K562 (cell line): ENCODE results near the gene ATP9A. TPM values are rescaled to one million over a fixed set of nuclear protein-coding genes. Genes with fewer than 3 reads are reported as not detected.
A peak's percentile ranks its signal among the peaks of the same experiment; 100 is the strongest.

Experiments used
- ATAC-seq: fragments of 200-7000 bp; cut with Tn5 transposase; 3 replicates; pipeline ENCODE4 v1.9.1; 2020; ENCODE audit warnings: moderate library complexity
- BruUV-seq: library from RNA; stranded (reverse); fragments of 400-500 nt; replicated peaks from 2 replicates; lab custom pipeline; 2021; lab: Mats Ljungman, UMichigan
- CTCF ChIA-PET: fragments of 300-600 bp; formaldehyde crosslinking; extraction: SDS; loops from one replicate; lab custom pipeline; 2021; ENCODE audit warnings: low intra/inter-chr PET ratio; lab: Yijun Ruan, JAX
- POLR2A ChIA-PET: fragments of 300-600, 350-650 bp; sonication (Branson Sonifier 250); formaldehyde crosslinking; extraction: SDS; loops from one replicate; lab custom pipeline; 2021; ENCODE audit warnings: antibody characterized with exemption, inconsistent platforms; lab: Yijun Ruan, JAX
- DNase-seq, 4 experiments: peaks; one replicate each; pipeline versions ENCODE4 v3.0.0 to v3.0.0-alpha.2; 2011 to 2018; ENCODE audit warnings: low spot score in 3 of 4, mixed read lengths in 3 of 4; ENCODE audit errors: extremely low read depth in 1 of 4
- FAIRE-seq: peaks from 2 replicates; lab custom pipeline; 2011; peaks lifted over from hg19 to GRCh38; lab: Jason Lieb, UNC
- H2AFZ ChIP-seq: 2 replicates; pipeline ENCODE4 v1.6.0; 2011; ENCODE audit warnings: low read depth, low read length, control low read depth, inconsistent platforms
- H3K27ac ChIP-seq: fragments of 200-600 bp; 3 replicates; pipeline ENCODE4 v1.8.0; 2011; ENCODE audit warnings: low read depth, mild to moderate bottlenecking, control low read depth, inconsistent platforms, low read length, moderate library complexity, mixed read lengths; ENCODE audit errors: extremely low read depth
- H3K27me3 ChIP-seq, 2 experiments: fragments of 300-600 bp in 1 of 2; 2 replicates in 1 of 2; 3 replicates in 1 of 2; pipeline versions ENCODE4 v1.6.0 to v1.8.0; 2011; ENCODE audit warnings: inconsistent platforms in 2 of 2, low read length in 2 of 2, mild to moderate bottlenecking in 1 of 2, mixed read lengths in 1 of 2, moderate library complexity in 1 of 2; ENCODE audit not compliant: control insufficient read depth in 2 of 2, insufficient read depth in 2 of 2
- H3K36me3 ChIP-seq: fragments of 300-600 bp; 3 replicates; pipeline ENCODE4 v1.8.0; 2011; ENCODE audit warnings: mild to moderate bottlenecking, low read length, inconsistent platforms; ENCODE audit not compliant: control insufficient read depth, insufficient read depth
- H3K4me1 ChIP-seq, 2 experiments: fragments of 200-600 bp in 1 of 2; replicated peaks in 1 of 2; 2 replicates in 1 of 2; 3 replicates in 1 of 2; pipeline versions ENCODE4 v1.5.1 to v1.8.0; 2011; ENCODE audit warnings: inconsistent platforms in 2 of 2, low read length in 2 of 2, mild to moderate bottlenecking in 1 of 2, mixed read lengths in 1 of 2, moderate library complexity in 1 of 2; ENCODE audit not compliant: control insufficient read depth in 2 of 2, insufficient read depth in 2 of 2
- H3K4me2 ChIP-seq: 2 replicates; pipeline ENCODE4 v1.6.1; 2011; ENCODE audit warnings: low read length, control low read depth, inconsistent platforms, mixed read lengths; ENCODE audit not compliant: insufficient read depth
- H3K4me3 ChIP-seq: fragments of 200-600 bp; sonication (generic), shearing (Covaris generic); 2 replicates; pipeline ENCODE4 v1.5.1; 2016; ENCODE audit warnings: control low read depth, inconsistent platforms
- H3K79me2 ChIP-seq: fragments of 200-600 bp; 3 replicates; pipeline ENCODE4 v1.8.0; 2011; ENCODE audit warnings: low read length, inconsistent platforms; ENCODE audit not compliant: control insufficient read depth, insufficient read depth
- H3K9ac ChIP-seq, 2 experiments: 2 replicates each; pipeline versions ENCODE4 v1.6.0 to v1.6.1; 2011; ENCODE audit warnings: low read depth in 2 of 2, low read length in 2 of 2, control low read depth in 1 of 2, inconsistent platforms in 1 of 2, mild to moderate bottlenecking in 1 of 2, mixed read lengths in 1 of 2; ENCODE audit not compliant: insufficient read depth in 1 of 2
- H3K9me1 ChIP-seq: one replicate; pipeline ENCODE4 v1.6.0; 2011; ENCODE audit warnings: inconsistent platforms, mild to moderate bottlenecking, low read length, moderate library complexity; ENCODE audit not compliant: control insufficient read depth, insufficient read depth
- H3K9me3 ChIP-seq: replicated peaks from 2 replicates; pipeline ENCODE4 v1.5.1; 2011; ENCODE audit warnings: low read depth, low read length, inconsistent platforms; ENCODE audit not compliant: control insufficient read depth, insufficient read depth
- H4K20me1 ChIP-seq: replicated peaks from 2 replicates; pipeline ENCODE4 v1.6.1; 2011; ENCODE audit warnings: low read length, inconsistent platforms, mixed read lengths; ENCODE audit not compliant: control insufficient read depth, insufficient read depth
- CAMTA2 ChIP-seq: fragments of 250-450 bp; sonication (Bioruptor Pico); conservative IDR thresholded peaks from 2 replicates; pipeline ENCODE4 v1.5.1; 2022
- CC2D1A ChIP-seq: fragments of 450-650 bp; IDR thresholded peaks from 2 replicates; pipeline ENCODE4 v1.6.1; 2017; ENCODE audit warnings: mild to moderate bottlenecking
- DLX4 ChIP-seq: fragments of 250-450 bp; sonication (Bioruptor Pico); IDR thresholded peaks from 2 replicates; pipeline ENCODE4 v1.6.1; 2021; ENCODE audit warnings: mild to moderate bottlenecking
- FOSL1 ChIP-seq: fragments of 200-800 bp; sonication (Bioruptor generic); conservative IDR thresholded peaks from 2 replicates; pipeline ENCODE4 v1.6.1; 2016; ENCODE audit warnings: missing genetic modification characterization, missing compliant biosample characterization
- FOXA1 ChIP-seq: fragments of 450-650 bp; IDR thresholded peaks from 2 replicates; pipeline ENCODE4 v1.6.1; 2016; ENCODE audit warnings: mild to moderate bottlenecking, borderline replicate concordance
- FOXP1 ChIP-seq: sonication (generic); formaldehyde crosslinking; IDR thresholded peaks from 2 replicates; pipeline ENCODE4 v1.8.0; 2022; ENCODE audit warnings: mild to moderate bottlenecking, missing genetic modification reagents
- HMG20A ChIP-seq: fragments of 450-650 bp; formaldehyde crosslinking; conservative IDR thresholded peaks from 2 replicates; pipeline ENCODE4 v1.4.0; 2020; ENCODE audit warnings: mild to moderate bottlenecking, mixed read lengths
- MYBL2 ChIP-seq, 2 experiments: fragments of 450-650 bp in 1 of 2; sonication (generic) in 1 of 2; formaldehyde crosslinking in 1 of 2; IDR thresholded peaks; 2 replicates each; pipeline versions ENCODE4 v1.6.1 to v1.8.1; 2017 to 2022; ENCODE audit warnings: borderline replicate concordance in 1 of 2, inconsistent platforms in 1 of 2, low read depth in 1 of 2, mild to moderate bottlenecking in 1 of 2, missing genetic modification reagents in 1 of 2, moderate library complexity in 1 of 2
- NR2F6 ChIP-seq: fragments of 450-650 bp; formaldehyde crosslinking; IDR thresholded peaks from 2 replicates; pipeline ENCODE4 v1.4.0; 2020; ENCODE audit warnings: mild to moderate bottlenecking
- RAD51 ChIP-seq: fragments of 450-650 bp; IDR thresholded peaks from 2 replicates; pipeline ENCODE4 v1.7.1; 2016; ENCODE audit warnings: low read depth, mild to moderate bottlenecking, borderline replicate concordance
- STAG1 ChIP-seq: sonication (generic); formaldehyde crosslinking; IDR thresholded peaks from 2 replicates; pipeline ENCODE4 v1.5.0; 2020; ENCODE audit warnings: missing genetic modification reagents, borderline replicate concordance
- STAT5B ChIP-seq: fragments of 250-450 bp; sonication (Bioruptor Pico); IDR thresholded peaks from 2 replicates; pipeline ENCODE4 v1.8.0; 2021; ENCODE audit warnings: mild to moderate bottlenecking, inconsistent platforms
- TAF9B ChIP-seq: fragments of 450-650 bp; IDR thresholded peaks from 2 replicates; pipeline ENCODE4 v1.6.1; 2018; ENCODE audit warnings: mild to moderate bottlenecking; ENCODE audit not compliant: partially characterized antibody
- USF1 ChIP-seq: sonication (generic); formaldehyde crosslinking; IDR thresholded peaks from 2 replicates; pipeline ENCODE4 v1.9.0; 2022; ENCODE audit warnings: mild to moderate bottlenecking, missing genetic modification reagents
- USF2 ChIP-seq: sonication (generic); formaldehyde crosslinking; IDR thresholded peaks from 2 replicates; pipeline ENCODE4 v1.5.0; 2020; ENCODE audit warnings: missing genetic modification reagents
- ZNF253 ChIP-seq: fragments of 250-450 bp; sonication (Bioruptor Pico); conservative IDR thresholded peaks from 2 replicates; pipeline ENCODE4 v1.6.1; 2021; ENCODE audit warnings: mild to moderate bottlenecking
- WGBS: fragments of 100-300 bp; shearing (Covaris generic); methylation state at CpG from one replicate; pipeline ENCODE4 v1.1.6; 2016; ENCODE audit warnings: low coverage, mixed read lengths; ENCODE audit not compliant: insufficient coverage; ENCODE audit errors: missing lambda C conversion rate; 5-methylcytosine and 5-hydroxymethylcytosine counted together
- in situ Hi-C: fragments of 300-500 bp; cut with MboI; formaldehyde crosslinking; loops from 4 replicates; pipeline ENCODE4 v1.15.0; 2018; ENCODE audit warnings: inconsistent platforms, mixed read lengths
- intact Hi-C: fragments of 100-400 bp; cut with micrococcal nuclease; formaldehyde crosslinking; loops from 2 replicates; pipeline ENCODE4 v1.14.2; 2022
- polyA plus RNA-seq, 8 experiments: library from polyadenylated mRNA; depleted of rRNA in 4 of 8; stranded (reverse) in 5 of 8; unstranded in 3 of 8; fragments of >200 nt; fragmentation: Nextera tagmentation in 2 of 8; fragmentation: Illumina TruSeq in 1 of 8; extraction: Ambion mirVana in 2 of 8; extraction: Trizol in 1 of 8; gene quantifications; 2 replicates each; pipeline versions ENCODE4 v1.2.1 to v1.2.3, GENCODE V29; 2011 to 2014; ENCODE audit warnings: inconsistent platforms in 1 of 8, missing spikeins in 1 of 8
- total RNA-seq, 7 experiments: library from RNA; depleted of rRNA in 6 of 7; stranded (reverse); fragments of >200 nt in 6 of 7; fragmentation: Illumina TruSeq in 2 of 7; extraction: Trizol in 2 of 7; gene quantifications; 2 replicates each; pipeline versions ENCODE4 v1.2.1 to v1.2.3, GENCODE V29; 2011 to 2021; ENCODE audit warnings: low replicate concordance in 1 of 7

ATP9A gene
- total and polyA plus RNA-seq, 9 of the 15 experiments (the other 6 are each of a cell fraction or from before 2014, with no cell fraction given) = 0.18 to 0.62 (median 0.29) TPM

GRCh38 chr20:51583073-51583472 lies 185.1 kb downstream of the ATP9A start:
- FAIRE-seq (no peak), DNase-seq (no peak), ATAC-seq (no peak)
- no TSS peak for BruUV-seq
- TF ChIP-seq FOXP1 (CRISPR knock-in tag) = no peak
- no peak for TF ChIP-seq HMG20A (CRISPR knock-in tag)
- TF ChIP-seq STAG1 (CRISPR knock-in tag) = no peak
- no peak for TF ChIP-seq ZNF253 (CRISPR knock-in tag)
- no peak for TF ChIP-seq TAF9B
- Histone ChIP-seq H2AFZ (no peak overlapping the region), H3K27ac (no peak overlapping the region), H3K4me1 (no peaks in the 10 kb centered on the region), H3K9me3 (no peaks in the 10 kb centered on the region), H3K36me3 (no peaks in the 10 kb centered on the region), H3K9me1 (no peaks in the 10 kb centered on the region), H3K27me3 (no peaks in the 10 kb centered on the region), H3K4me2 (no peak overlapping the region), H4K20me1 (no peaks in the 10 kb centered on the region), H3K9ac (no peak overlapping the region), H3K79me2 (no peaks in the 10 kb centered on the region), H3K4me3 (no peak overlapping the region)
- ChIA-PET CTCF (no interaction called here), POLR2A (interaction anchor here (0.9 to 1.4 kb wide), 2 partner anchors 11 to 14 kb away, joined by 3 read pairs; no protein-coding TSS in a partner anchor)
- intact Hi-C loops (no loop called here), in situ Hi-C loops (no loop called here)
- WGBS = 62% methylated on average over 13 of the region's 13 CpGs

GRCh38 chr20:51581571-51581970 lies 186.6 kb downstream of the ATP9A start:
- no peak overlapping the region for H3K27ac ChIP-seq
- CTCF ChIA-PET = no interaction called here
- H2AFZ ChIP-seq = no peak overlapping the region
- intact Hi-C loops (no loop called here), in situ Hi-C loops (no loop called here)
- H3K9ac ChIP-seq = no peak overlapping the region
- H3K9me1 ChIP-seq = no peaks in the 10 kb centered on the region
- no peaks in the 10 kb centered on the region; a peak in 3 of 5 replicates for H3K4me1 ChIP-seq
- DNase-seq = no peak
- no peaks in the 10 kb centered on the region for H3K9me3 ChIP-seq
- no peak overlapping the region for H3K4me2 ChIP-seq
- no peaks in the 10 kb centered on the region for H3K79me2 ChIP-seq
- H3K27me3 ChIP-seq = no peaks in the 10 kb centered on the region
- no peak for ATAC-seq
- H3K4me3 ChIP-seq = no peak overlapping the region
- TF ChIP-seq CC2D1A (no peak), MYBL2 (IDR thresholded peaks at IDR 0.05; ENCODE audit: low read depth) (no peak), MYBL2 (CRISPR knock-in tag; IDR thresholded peaks at IDR 0.05; ENCODE audit: borderline replicate concordance) (no peak), FOSL1 (no peak), STAT5B (CRISPR knock-in tag) (no peak), FOXA1 (no peak), USF2 (CRISPR knock-in tag) (peak; percentile 27; the same call in 1 of the 2 replicates), NR2F6 (CRISPR knock-in tag) (no peak), DLX4 (CRISPR knock-in tag) (no peak), USF1 (CRISPR knock-in tag) (peak; percentile 66), RAD51 (peak; percentile 31; the same call in 1 of the 2 replicates), CAMTA2 (CRISPR knock-in tag) (no peak)
- no TSS peak for BruUV-seq
- FAIRE-seq = no peak
- H3K36me3 ChIP-seq = no peaks in the 10 kb centered on the region
- H4K20me1 ChIP-seq = no peaks in the 10 kb centered on the region
- POLR2A ChIA-PET = no interaction called here
